ENCODE results near the gene ATP1B1.

The ATP1B1 gene

GRCh38 chr1:169146576-169147214 lies 40.2 kb downstream of the ATP1B1 start:
- H3K4me3 ChIP-seq (ENCODE audit: low read depth, low read length), result no peak overlapping the region
- no peak for TF ChIP-seq CTCF (IDR thresholded peaks at IDR 0.05; ENCODE audit: borderline replicate concordance, insufficient read depth, low read depth, low read length)

- H3K4me3 ChIP-seq (ENCODE audit: low read depth, low read length), result no peak overlapping the region
- no peak for TF ChIP-seq CTCF (IDR thresholded peaks at IDR 0.05; ENCODE audit: borderline replicate concordance, insufficient read depth, low read depth, low read length)
These were observed 42.2 kb downstream of the ATP1B1 start for GRCh38 chr1:169148472-169149252.

GRCh38 chr1:169149555-169150286 lies 43.2 kb downstream of the ATP1B1 start:
- H3K4me3 ChIP-seq (ENCODE audit: low read depth, low read length), result no peak overlapping the region
- TF ChIP-seq CTCF (IDR thresholded peaks at IDR 0.05; ENCODE audit: borderline replicate concordance, insufficient read depth, low read depth, low read length), result no peak

GRCh38 chr1:169150641-169151337 lies 44.3 kb downstream of the ATP1B1 start:
- H3K4me3 ChIP-seq (ENCODE audit: low read depth, low read length), result no peak overlapping the region
- no peak for TF ChIP-seq CTCF (IDR thresholded peaks at IDR 0.05; ENCODE audit: borderline replicate concordance, insufficient read depth, low read depth, low read length)

- H3K4me3 ChIP-seq (ENCODE audit: low read depth, low read length), result no peak overlapping the region
- TF ChIP-seq CTCF (IDR thresholded peaks at IDR 0.05; ENCODE audit: borderline replicate concordance, insufficient read depth, low read depth, low read length), result no peak
These were observed 44.9 kb downstream of the ATP1B1 start for GRCh38 chr1:169151338-169151837.

- no peak for TF ChIP-seq CTCF (IDR thresholded peaks at IDR 0.05; ENCODE audit: borderline replicate concordance, insufficient read depth, low read depth, low read length)
- no peak overlapping the region for H3K4me3 ChIP-seq (ENCODE audit: low read depth, low read length)
These were observed 49.2 kb downstream of the ATP1B1 start for GRCh38 chr1:169155675-169156074.
